Measurements from ENCODE around the gene DDC. TPM values are rescaled to one million over a fixed set of nuclear protein-coding genes. Genes with fewer than 3 reads are reported as not detected.

Gene DDC
- total RNA-seq, 1 experiment from 2014 or later, result not detected

DNA sequence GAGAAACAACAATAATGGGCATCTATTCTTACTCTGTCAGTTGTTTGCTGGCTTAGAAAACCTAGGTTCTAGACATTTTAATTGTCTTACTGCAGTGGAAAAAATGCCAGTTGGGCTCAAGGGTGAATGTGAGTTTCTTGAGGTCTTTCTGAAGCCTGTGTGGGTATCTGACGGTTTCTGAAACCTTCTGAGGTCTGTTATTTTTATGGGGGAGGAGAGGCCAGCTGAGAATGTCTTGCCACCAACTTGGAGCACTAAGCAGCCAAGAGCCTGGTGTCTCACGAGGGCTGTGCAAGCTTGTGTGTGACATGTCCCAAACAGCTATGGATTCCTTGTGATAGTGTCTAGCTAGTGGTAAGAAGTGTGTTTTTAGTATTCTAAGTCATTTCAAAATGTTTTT is 24.2 kb upstream of the DDC start:
- H3K27me3 ChIP-seq (ENCODE audit: insufficient read depth, low read depth), result no peaks in the 10 kb centered on the region
- no peaks in the 10 kb centered on the region for H3K9me2 ChIP-seq (ENCODE audit: insufficient read depth)
- H3K27ac ChIP-seq, result no peak overlapping the region
- intact Hi-C loops (cut with micrococcal nuclease; ENCODE audit: unreplicated experiment), result no loop called here
- H3F3A ChIP-seq (ENCODE audit: insufficient read depth, low read depth), result no peaks in the 10 kb centered on the region; the same call in 1 of the 2 replicates
- BruUV-seq (replicated peaks), result no TSS peak
- no peak overlapping the region for H2AFZ ChIP-seq
- POLR2A ChIA-PET (ENCODE audit: unreplicated experiment), result interaction anchor here (0.6 kb wide), 1 partner anchor 324 kb away, joined by 3 read pairs; no protein-coding TSS in a partner anchor
- H3K36me3 ChIP-seq (ENCODE audit: low read depth), result 0 out of 2 replicates have a peak, but pooled peaks cover 3% of the 10 kb centered on the region
- CTCF ChIA-PET, result no interaction called here
- TF ChIP-seq, protein P1, sequence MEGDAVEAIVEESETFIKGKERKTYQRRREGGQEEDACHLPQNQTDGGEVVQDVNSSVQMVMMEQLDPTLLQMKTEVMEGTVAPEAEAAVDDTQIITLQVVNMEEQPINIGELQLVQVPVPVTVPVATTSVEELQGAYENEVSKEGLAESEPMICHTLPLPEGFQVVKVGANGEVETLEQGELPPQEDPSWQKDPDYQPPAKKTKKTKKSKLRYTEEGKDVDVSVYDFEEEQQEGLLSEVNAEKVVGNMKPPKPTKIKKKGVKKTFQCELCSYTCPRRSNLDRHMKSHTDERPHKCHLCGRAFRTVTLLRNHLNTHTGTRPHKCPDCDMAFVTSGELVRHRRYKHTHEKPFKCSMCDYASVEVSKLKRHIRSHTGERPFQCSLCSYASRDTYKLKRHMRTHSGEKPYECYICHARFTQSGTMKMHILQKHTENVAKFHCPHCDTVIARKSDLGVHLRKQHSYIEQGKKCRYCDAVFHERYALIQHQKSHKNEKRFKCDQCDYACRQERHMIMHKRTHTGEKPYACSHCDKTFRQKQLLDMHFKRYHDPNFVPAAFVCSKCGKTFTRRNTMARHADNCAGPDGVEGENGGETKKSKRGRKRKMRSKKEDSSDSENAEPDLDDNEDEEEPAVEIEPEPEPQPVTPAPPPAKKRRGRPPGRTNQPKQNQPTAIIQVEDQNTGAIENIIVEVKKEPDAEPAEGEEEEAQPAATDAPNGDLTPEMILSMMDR (conservative IDR thresholded peaks at IDR 0.05), result no peak
- TF ChIP-seq EZH2 (IDR thresholded peaks at IDR 0.05; ENCODE audit: low read depth), result no peak
- no peak overlapping the region for H3K4me2 ChIP-seq
- peaks cover 6% of the 10 kb centered on the region; the same call in 1 of the 2 replicates for H3K9me3 ChIP-seq (ENCODE audit: insufficient read depth, low read depth)
- no peak for DNase-seq
- no peaks in the 10 kb centered on the region for H3K79me2 ChIP-seq (ENCODE audit: low read depth)
- H4K20me1 ChIP-seq (ENCODE audit: insufficient read depth), result 0 out of 2 replicates have a peak, but pooled peaks cover 3% of the 10 kb centered on the region
- peaks cover 4% of the 10 kb centered on the region; the same call in 1 of the 2 replicates for H3K4me1 ChIP-seq (replicated peaks; ENCODE audit: insufficient read depth)
- H3K4me3 ChIP-seq, result no peak overlapping the region

DNA sequence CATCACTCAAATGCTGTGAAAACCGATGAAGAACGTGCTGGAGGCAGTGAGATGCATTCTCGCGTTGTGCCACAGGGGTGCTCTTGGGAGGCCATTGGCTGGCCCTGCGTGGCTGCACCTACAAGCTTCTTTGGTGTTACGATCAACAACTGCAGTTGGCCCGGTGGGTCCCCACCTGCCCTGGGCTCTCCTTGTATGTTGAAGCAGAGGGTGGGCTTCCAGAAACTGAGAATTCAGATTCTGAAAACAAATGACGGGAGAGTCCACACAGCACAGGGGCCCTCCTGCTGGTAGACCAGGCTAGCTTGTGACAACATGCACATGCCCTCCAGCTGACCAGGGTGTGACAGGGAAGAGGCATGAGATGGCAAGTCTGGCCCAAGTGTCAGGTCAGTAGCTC is 23.7 kb upstream of the DDC start:
- Histone ChIP-seq H3K9me3 (ENCODE audit: insufficient read depth, low read depth) (peaks cover 6% of the 10 kb centered on the region; the same call in 1 of the 2 replicates), H3K9me2 (ENCODE audit: insufficient read depth) (no peaks in the 10 kb centered on the region), H3K27me3 (ENCODE audit: insufficient read depth, low read depth) (no peaks in the 10 kb centered on the region), H2AFZ (no peak overlapping the region), H3F3A (ENCODE audit: insufficient read depth, low read depth) (no peaks in the 10 kb centered on the region; the same call in 1 of the 2 replicates), H3K27ac (no peak overlapping the region), H3K36me3 (ENCODE audit: low read depth) (no peaks in the 10 kb centered on the region), H3K79me2 (ENCODE audit: low read depth) (no peaks in the 10 kb centered on the region), H3K4me2 (no peak overlapping the region), H3K4me1 (replicated peaks; ENCODE audit: insufficient read depth) (peaks cover 4% of the 10 kb centered on the region; the same call in 1 of the 2 replicates), H4K20me1 (ENCODE audit: insufficient read depth) (0 out of 2 replicates have a peak, but pooled peaks cover 3% of the 10 kb centered on the region), H3K4me3 (no peak overlapping the region)
- ChIA-PET POLR2A (ENCODE audit: unreplicated experiment) (interaction anchor here (0.6 kb wide), 1 partner anchor 324 kb away, joined by 3 read pairs; no protein-coding TSS in a partner anchor), CTCF (no interaction called here)
- intact Hi-C loops (cut with micrococcal nuclease; ENCODE audit: unreplicated experiment), result no loop called here
- TF ChIP-seq, protein P1 (conservative IDR thresholded peaks at IDR 0.05), result no peak; the same call in 1 of the 2 replicates
- no peak for TF ChIP-seq EZH2 (IDR thresholded peaks at IDR 0.05; ENCODE audit: low read depth)
- BruUV-seq (replicated peaks), result no TSS peak
- DNase-seq, result no peak

DNA sequence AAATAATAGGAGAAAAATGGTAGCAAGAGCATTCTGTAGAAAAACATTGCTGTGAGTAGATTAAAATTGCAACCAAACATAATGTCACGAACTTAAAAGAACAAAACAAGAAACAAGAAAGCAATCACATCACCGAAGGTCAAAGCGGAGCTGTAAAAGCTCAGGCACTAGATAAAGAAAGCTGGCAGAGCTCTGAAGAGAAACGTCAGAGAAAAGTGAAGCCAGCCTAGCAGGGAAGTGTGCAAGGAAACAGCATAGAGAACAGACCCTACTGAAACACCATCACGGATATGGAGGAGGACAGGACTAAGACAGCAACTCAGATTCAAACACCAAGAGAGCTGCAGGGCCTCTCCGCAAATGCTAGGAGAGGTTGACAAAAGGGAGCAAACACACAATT is 22.5 kb upstream of the DDC start:
- Histone ChIP-seq H3K4me1 (replicated peaks; ENCODE audit: insufficient read depth) (peaks cover 4% of the 10 kb centered on the region; the same call in 1 of the 2 replicates), H3K4me3 (no peak overlapping the region), H3K27ac (no peak overlapping the region), H3K79me2 (ENCODE audit: low read depth) (no peaks in the 10 kb centered on the region), H2AFZ (no peak overlapping the region), H3F3A (ENCODE audit: insufficient read depth, low read depth) (no peaks in the 10 kb centered on the region; the same call in 1 of the 2 replicates), H3K4me2 (no peak overlapping the region), H4K20me1 (ENCODE audit: insufficient read depth) (0 out of 2 replicates have a peak, but pooled peaks cover 3% of the 10 kb centered on the region), H3K36me3 (ENCODE audit: low read depth) (no peaks in the 10 kb centered on the region), H3K27me3 (ENCODE audit: insufficient read depth, low read depth) (no peaks in the 10 kb centered on the region), H3K9me3 (ENCODE audit: insufficient read depth, low read depth) (peaks cover 6% of the 10 kb centered on the region; the same call in 1 of the 2 replicates), H3K9me2 (ENCODE audit: insufficient read depth) (no peaks in the 10 kb centered on the region)
- no TSS peak for BruUV-seq (replicated peaks)
- no peak for DNase-seq
- intact Hi-C loops (cut with micrococcal nuclease; ENCODE audit: unreplicated experiment), result no loop called here
- ChIA-PET POLR2A (ENCODE audit: unreplicated experiment) (no interaction called here), CTCF (no interaction called here)
- TF ChIP-seq, protein P1 (conservative IDR thresholded peaks at IDR 0.05), result no peak
- no peak for TF ChIP-seq EZH2 (IDR thresholded peaks at IDR 0.05; ENCODE audit: low read depth)

Measured in PC-9 (cell line).